Vagina (tissue), 2 donors: Measurements from ENCODE around the gene LTV1.

ENCODE experiments used
- CTCF ChIP-seq, 3 experiments: fragments of 450-650 bp in 2 of 3; fragments of 200-600 bp in 1 of 3; sonication (generic) in 1 of 3; IDR thresholded peaks; one replicate each; pipeline ENCODE4 v1.5.1; 2017 to 2019; ENCODE audit warnings: antibody characterized with exemption in 3 of 3, mild to moderate bottlenecking in 2 of 3, moderate library complexity in 2 of 3
- POLR2AphosphoS5 ChIP-seq, 2 donors: sonication (generic); formaldehyde crosslinking; IDR thresholded peaks; one replicate each; pipeline ENCODE4 v1.9.0; 2017; ENCODE audit warnings: antibody characterized with exemption in 2 of 2, mild to moderate bottlenecking in 2 of 2, low read depth in 1 of 2; ENCODE audit not compliant: insufficient read depth in 1 of 2

DNA sequence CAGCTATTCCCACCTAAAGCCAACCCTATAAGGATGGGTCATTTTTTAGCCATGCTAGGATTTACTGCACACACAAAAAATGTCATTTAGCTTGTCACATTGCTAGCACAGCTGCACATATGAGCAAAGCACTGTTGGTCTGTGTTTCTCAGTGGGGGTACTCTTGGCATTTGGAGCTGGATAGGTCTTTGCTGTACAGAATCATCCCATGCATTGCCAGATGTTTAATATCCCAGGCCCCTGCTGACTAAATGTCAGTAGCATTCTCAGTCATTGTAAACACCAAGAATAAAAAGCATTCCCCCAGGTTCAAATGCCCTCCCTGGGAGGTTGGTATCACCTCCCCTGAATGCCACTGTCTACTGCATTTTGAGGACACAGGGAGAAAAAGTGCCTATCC lies 14.6 kb upstream of the LTV1 start:
- no peak for TF ChIP-seq CTCF (IDR thresholded peaks at IDR 0.05)
- no peak for TF ChIP-seq POLR2AphosphoS5 (IDR thresholded peaks at IDR 0.05; ENCODE audit: insufficient read depth in 1 of 2, low read depth in 1 of 2)
